ENCODE data around the gene NT5C2.
A peak's percentile ranks its signal among the peaks of the same experiment; 100 is the strongest.

The NT5C2 gene

GRCh38 chr10:103241262-103242011 lies 48.4 kb upstream of the NT5C2 start (continued):
- TF ChIP-seq SNAI2 (CRISPR knock-in tag; IDR thresholded peaks at IDR 0.05), result no peak
- TF ChIP-seq TCF4 (CRISPR knock-in tag; IDR thresholded peaks at IDR 0.05; ENCODE audit: borderline replicate concordance), result no peak
- TF ChIP-seq PPARA (CRISPR knock-in tag; IDR thresholded peaks at IDR 0.05; ENCODE audit: borderline replicate concordance), result no peak
- TF ChIP-seq GLIS3 (CRISPR knock-in tag; IDR thresholded peaks at IDR 0.05), result no peak
- no peak for TF ChIP-seq TOX (CRISPR knock-in tag; IDR thresholded peaks at IDR 0.05; ENCODE audit: borderline replicate concordance)

- TF ChIP-seq, protein P1, sequence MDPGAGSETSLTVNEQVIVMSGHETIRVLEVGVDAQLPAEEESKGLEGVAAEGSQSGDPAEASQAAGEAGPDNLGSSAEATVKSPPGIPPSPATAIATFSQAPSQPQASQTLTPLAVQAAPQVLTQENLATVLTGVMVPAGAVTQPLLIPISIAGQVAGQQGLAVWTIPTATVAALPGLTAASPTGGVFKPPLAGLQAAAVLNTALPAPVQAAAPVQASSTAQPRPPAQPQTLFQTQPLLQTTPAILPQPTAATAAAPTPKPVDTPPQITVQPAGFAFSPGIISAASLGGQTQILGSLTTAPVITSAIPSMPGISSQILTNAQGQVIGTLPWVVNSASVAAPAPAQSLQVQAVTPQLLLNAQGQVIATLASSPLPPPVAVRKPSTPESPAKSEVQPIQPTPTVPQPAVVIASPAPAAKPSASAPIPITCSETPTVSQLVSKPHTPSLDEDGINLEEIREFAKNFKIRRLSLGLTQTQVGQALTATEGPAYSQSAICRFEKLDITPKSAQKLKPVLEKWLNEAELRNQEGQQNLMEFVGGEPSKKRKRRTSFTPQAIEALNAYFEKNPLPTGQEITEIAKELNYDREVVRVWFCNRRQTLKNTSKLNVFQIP (CRISPR knock-in tag; IDR thresholded peaks at IDR 0.05; ENCODE audit: borderline replicate concordance, low read depth), result no peak
- TF ChIP-seq ZFP3 (CRISPR knock-in tag; IDR thresholded peaks at IDR 0.05) (no peak), OSR1 (CRISPR knock-in tag; IDR thresholded peaks at IDR 0.05) (no peak), CSDC2 (CRISPR knock-in tag; IDR thresholded peaks at IDR 0.05) (no peak), ZNF8 (CRISPR knock-in tag; IDR thresholded peaks at IDR 0.05) (no peak), BACH2 (CRISPR knock-in tag; IDR thresholded peaks at IDR 0.05; ENCODE audit: borderline replicate concordance) (no peak), TCF4 (CRISPR knock-in tag; IDR thresholded peaks at IDR 0.05; ENCODE audit: borderline replicate concordance) (no peak), RARB (CRISPR knock-in tag; IDR thresholded peaks at IDR 0.05) (no peak), ISL1 (CRISPR knock-in tag; IDR thresholded peaks at IDR 0.05) (no peak), ZFP30 (CRISPR knock-in tag; IDR thresholded peaks at IDR 0.05) (no peak), ZNF565 (CRISPR knock-in tag; conservative IDR thresholded peaks at IDR 0.05; ENCODE audit: low read depth) (no peak)
- TF ChIP-seq, protein P2, sequence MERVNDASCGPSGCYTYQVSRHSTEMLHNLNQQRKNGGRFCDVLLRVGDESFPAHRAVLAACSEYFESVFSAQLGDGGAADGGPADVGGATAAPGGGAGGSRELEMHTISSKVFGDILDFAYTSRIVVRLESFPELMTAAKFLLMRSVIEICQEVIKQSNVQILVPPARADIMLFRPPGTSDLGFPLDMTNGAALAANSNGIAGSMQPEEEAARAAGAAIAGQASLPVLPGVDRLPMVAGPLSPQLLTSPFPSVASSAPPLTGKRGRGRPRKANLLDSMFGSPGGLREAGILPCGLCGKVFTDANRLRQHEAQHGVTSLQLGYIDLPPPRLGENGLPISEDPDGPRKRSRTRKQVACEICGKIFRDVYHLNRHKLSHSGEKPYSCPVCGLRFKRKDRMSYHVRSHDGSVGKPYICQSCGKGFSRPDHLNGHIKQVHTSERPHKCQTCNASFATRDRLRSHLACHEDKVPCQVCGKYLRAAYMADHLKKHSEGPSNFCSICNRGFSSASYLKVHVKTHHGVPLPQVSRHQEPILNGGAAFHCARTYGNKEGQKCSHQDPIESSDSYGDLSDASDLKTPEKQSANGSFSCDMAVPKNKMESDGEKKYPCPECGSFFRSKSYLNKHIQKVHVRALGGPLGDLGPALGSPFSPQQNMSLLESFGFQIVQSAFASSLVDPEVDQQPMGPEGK (CRISPR knock-in tag; IDR thresholded peaks at IDR 0.05; ENCODE audit: borderline replicate concordance), result no peak
- TF ChIP-seq, protein P3, sequence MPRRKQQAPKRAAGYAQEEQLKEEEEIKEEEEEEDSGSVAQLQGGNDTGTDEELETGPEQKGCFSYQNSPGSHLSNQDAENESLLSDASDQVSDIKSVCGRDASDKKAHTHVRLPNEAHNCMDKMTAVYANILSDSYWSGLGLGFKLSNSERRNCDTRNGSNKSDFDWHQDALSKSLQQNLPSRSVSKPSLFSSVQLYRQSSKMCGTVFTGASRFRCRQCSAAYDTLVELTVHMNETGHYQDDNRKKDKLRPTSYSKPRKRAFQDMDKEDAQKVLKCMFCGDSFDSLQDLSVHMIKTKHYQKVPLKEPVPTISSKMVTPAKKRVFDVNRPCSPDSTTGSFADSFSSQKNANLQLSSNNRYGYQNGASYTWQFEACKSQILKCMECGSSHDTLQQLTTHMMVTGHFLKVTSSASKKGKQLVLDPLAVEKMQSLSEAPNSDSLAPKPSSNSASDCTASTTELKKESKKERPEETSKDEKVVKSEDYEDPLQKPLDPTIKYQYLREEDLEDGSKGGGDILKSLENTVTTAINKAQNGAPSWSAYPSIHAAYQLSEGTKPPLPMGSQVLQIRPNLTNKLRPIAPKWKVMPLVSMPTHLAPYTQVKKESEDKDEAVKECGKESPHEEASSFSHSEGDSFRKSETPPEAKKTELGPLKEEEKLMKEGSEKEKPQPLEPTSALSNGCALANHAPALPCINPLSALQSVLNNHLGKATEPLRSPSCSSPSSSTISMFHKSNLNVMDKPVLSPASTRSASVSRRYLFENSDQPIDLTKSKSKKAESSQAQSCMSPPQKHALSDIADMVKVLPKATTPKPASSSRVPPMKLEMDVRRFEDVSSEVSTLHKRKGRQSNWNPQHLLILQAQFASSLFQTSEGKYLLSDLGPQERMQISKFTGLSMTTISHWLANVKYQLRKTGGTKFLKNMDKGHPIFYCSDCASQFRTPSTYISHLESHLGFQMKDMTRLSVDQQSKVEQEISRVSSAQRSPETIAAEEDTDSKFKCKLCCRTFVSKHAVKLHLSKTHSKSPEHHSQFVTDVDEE (CRISPR knock-in tag; IDR thresholded peaks at IDR 0.05), result no peak
- TF ChIP-seq, protein P4, sequence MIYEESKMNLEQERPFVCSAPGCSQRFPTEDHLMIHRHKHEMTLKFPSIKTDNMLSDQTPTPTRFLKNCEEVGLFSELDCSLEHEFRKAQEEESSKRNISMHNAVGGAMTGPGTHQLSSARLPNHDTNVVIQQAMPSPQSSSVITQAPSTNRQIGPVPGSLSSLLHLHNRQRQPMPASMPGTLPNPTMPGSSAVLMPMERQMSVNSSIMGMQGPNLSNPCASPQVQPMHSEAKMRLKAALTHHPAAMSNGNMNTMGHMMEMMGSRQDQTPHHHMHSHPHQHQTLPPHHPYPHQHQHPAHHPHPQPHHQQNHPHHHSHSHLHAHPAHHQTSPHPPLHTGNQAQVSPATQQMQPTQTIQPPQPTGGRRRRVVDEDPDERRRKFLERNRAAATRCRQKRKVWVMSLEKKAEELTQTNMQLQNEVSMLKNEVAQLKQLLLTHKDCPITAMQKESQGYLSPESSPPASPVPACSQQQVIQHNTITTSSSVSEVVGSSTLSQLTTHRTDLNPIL (CRISPR knock-in tag; IDR thresholded peaks at IDR 0.05; ENCODE audit: low read depth), result no peak
- ATAC-seq, result peak; percentile 85
Measured at GRCh38 chr10:103238506-103239252, 45.6 kb upstream of the NT5C2 start.

DNA sequence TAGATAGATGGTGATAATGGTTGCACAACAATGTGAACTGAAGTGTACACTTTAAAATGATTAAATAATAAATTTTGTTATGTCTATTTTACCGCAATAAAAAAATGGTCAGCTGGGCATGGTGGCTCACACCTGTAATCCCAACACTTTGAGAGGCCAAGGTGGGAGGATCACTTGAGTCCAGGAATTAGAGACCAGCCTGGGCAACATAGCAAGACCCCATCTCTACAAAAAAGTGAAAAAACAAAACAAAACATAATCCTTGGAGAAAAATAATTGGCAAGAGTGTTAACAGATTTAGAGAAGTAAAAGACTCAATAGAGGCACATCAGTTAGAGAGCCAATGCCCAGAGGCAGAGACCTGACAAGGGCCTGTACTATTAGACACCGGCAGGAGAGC lies 42.7 kb upstream of the NT5C2 start:
- ATAC-seq, result no peak
- TF ChIP-seq GLIS3 (CRISPR knock-in tag; IDR thresholded peaks at IDR 0.05) (no peak), ESRRG (CRISPR knock-in tag; IDR thresholded peaks at IDR 0.05) (no peak), ZFP3 (CRISPR knock-in tag; IDR thresholded peaks at IDR 0.05) (no peak), ISL1 (CRISPR knock-in tag; IDR thresholded peaks at IDR 0.05) (no peak), RARB (CRISPR knock-in tag; IDR thresholded peaks at IDR 0.05) (no peak), ZNF8 (CRISPR knock-in tag; IDR thresholded peaks at IDR 0.05) (no peak)
- TF ChIP-seq, protein P3 (CRISPR knock-in tag; IDR thresholded peaks at IDR 0.05), result no peak
- TF ChIP-seq, protein P4 (CRISPR knock-in tag; IDR thresholded peaks at IDR 0.05; ENCODE audit: low read depth), result no peak
